ENCODE data around the gene CAPN5. TPM values are rescaled to one million over a fixed set of nuclear protein-coding genes. Genes with fewer than 3 reads are reported as not detected.

Gene CAPN5
- total and polyA plus RNA-seq, 2 of the 8 experiments (the other 6 are each of a cell fraction or from before 2014, with no cell fraction given), result 21.5 to 22.4 TPM

DNA sequence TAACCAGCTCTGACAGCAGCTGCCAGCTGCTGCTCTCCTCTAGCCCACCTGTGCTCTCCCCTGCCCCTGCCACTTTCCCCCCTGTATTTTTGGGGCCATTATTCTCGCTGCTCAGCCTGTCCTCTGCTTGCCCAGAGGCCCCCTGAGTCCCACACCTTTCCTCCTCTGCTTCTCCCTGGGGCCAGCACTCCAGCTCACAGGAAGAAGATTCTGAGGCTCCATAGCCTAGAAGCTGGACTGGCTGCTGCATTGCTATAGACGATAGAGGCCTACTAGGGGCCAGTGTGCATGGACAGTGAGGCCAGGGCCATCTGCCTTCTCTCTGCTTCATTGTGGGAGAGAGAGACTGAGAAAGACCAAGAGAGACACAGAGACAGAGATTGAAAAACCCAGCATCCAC is 36.5 kb downstream of the CAPN5 start:
- Histone ChIP-seq H2BK20ac (ENCODE audit: low read length) (no peak overlapping the region), H3K18ac (ENCODE audit: extremely low read depth, low read length) (no peak overlapping the region), H4K20me1 (replicated peaks in 1 of 2; ENCODE audit: control insufficient read depth in 1 of 2, insufficient read depth in 2 of 2, low read length in 2 of 2) (no peaks in the 10 kb centered on the region), H3K4ac (replicated peaks; ENCODE audit: insufficient read length, low read depth, low read length) (no peak overlapping the region), H3K9me3 (ENCODE audit: insufficient read depth in 2 of 2, low read depth in 1 of 2, low read length in 1 of 2) (no peaks in the 10 kb centered on the region), H2BK15ac (ENCODE audit: low read length) (no peak overlapping the region), H2AFZ (ENCODE audit: low read length) (no peak overlapping the region), H2BK12ac (ENCODE audit: low read depth, low read length) (no peak overlapping the region), H2BK5ac (ENCODE audit: low read depth, low read length) (no peak overlapping the region), H3K27ac (ENCODE audit: low read depth, low read length) (no peak overlapping the region), H3K79me1 (ENCODE audit: low read depth, low read length) (no peaks in the 10 kb centered on the region), H2AK5ac (ENCODE audit: low read depth, low read length) (no peak overlapping the region), H3K79me2 (ENCODE audit: control insufficient read depth in 1 of 2, insufficient read depth in 2 of 2, low read length in 2 of 2) (no peaks in the 10 kb centered on the region), H3K36me3 (ENCODE audit: control insufficient read depth in 2 of 4, insufficient read depth in 4 of 4, low read length in 3 of 4) (no peaks in the 10 kb centered on the region), H3K23ac (ENCODE audit: insufficient read length) (no peak overlapping the region), H4K5ac (ENCODE audit: insufficient read length, low read depth, low read length) (no peak overlapping the region), H3K23me2 (ENCODE audit: low read depth, low read length) (no peaks in the 10 kb centered on the region), H3K4me3 (ENCODE audit: extremely low read depth in 1 of 4, insufficient read depth in 2 of 4, low read depth in 3 of 4, low read length in 4 of 4) (no peak overlapping the region), H3K14ac (ENCODE audit: insufficient read length) (no peak overlapping the region), H3K9ac (replicated peaks in 1 of 4; ENCODE audit: extremely low read depth in 1 of 4, low read depth in 3 of 4, low read length in 3 of 4) (no peak overlapping the region), H3K4me2 (ENCODE audit: insufficient read depth in 1 of 2, low read depth in 2 of 2, low read length in 2 of 2) (no peak overlapping the region), H3K56ac (replicated peaks; ENCODE audit: insufficient read length, low read depth, low read length) (no peak overlapping the region), H4K91ac (replicated peaks; ENCODE audit: insufficient read length, low read length) (no peak overlapping the region), H4K8ac (ENCODE audit: extremely low read depth, insufficient read depth, low read length) (no peak overlapping the region), H3K4me1 (replicated peaks in 1 of 4; ENCODE audit: control insufficient read depth in 3 of 4, insufficient read depth in 4 of 4, low read length in 3 of 4) (no peaks in the 10 kb centered on the region), H2BK120ac (replicated peaks; ENCODE audit: low read depth, low read length) (no peak overlapping the region), H3K27me3 (replicated peaks in 1 of 4; ENCODE audit: control insufficient read depth in 3 of 4, extremely low read depth in 1 of 4, insufficient read depth in 3 of 4, low read length in 3 of 4) (no peaks in the 10 kb centered on the region)
- TF ChIP-seq RXRA (IDR thresholded peaks at IDR 0.05; ENCODE audit: insufficient read depth, low read depth, low read length), result no peak
- TF ChIP-seq NANOG (IDR thresholded peaks at IDR 0.05; ENCODE audit: insufficient read depth, low read depth, low read length, poor library complexity, severe bottlenecking), result no peak
- TF ChIP-seq YY1 (IDR thresholded peaks at IDR 0.05; ENCODE audit: low read depth, low read length), result no peak
- no peak for TF ChIP-seq HDAC2 (IDR thresholded peaks at IDR 0.05; ENCODE audit: borderline replicate concordance in 1 of 2, low read depth in 2 of 2, low read length in 2 of 2)
- no peak for TF ChIP-seq TCF12 (IDR thresholded peaks at IDR 0.05; ENCODE audit: low read depth, low read length)
- TF ChIP-seq, protein P1, sequence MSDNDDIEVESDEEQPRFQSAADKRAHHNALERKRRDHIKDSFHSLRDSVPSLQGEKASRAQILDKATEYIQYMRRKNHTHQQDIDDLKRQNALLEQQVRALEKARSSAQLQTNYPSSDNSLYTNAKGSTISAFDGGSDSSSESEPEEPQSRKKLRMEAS (IDR thresholded peaks at IDR 0.05), result no peak
- TF ChIP-seq POLR2AphosphoS5 (IDR thresholded peaks at IDR 0.05; ENCODE audit: low read depth, low read length), result no peak
- no peak for TF ChIP-seq SUZ12 (IDR thresholded peaks at IDR 0.05; ENCODE audit: low read length)
- no peak for TF ChIP-seq POU5F1 (IDR thresholded peaks at IDR 0.05; ENCODE audit: low read depth, low read length)
- TF ChIP-seq ZNF274 (IDR thresholded peaks at IDR 0.05; ENCODE audit: borderline replicate concordance, extremely low read depth, low read length), result no peak
- TF ChIP-seq KDM4A (IDR thresholded peaks at IDR 0.05; ENCODE audit: low read depth, low read length, severe bottlenecking), result no peak
- FAIRE-seq (no peak), DNase-seq (ENCODE audit: low read depth in 1 of 2, low spot score in 2 of 2) (no peak)
- ChIA-PET CTCF (ENCODE audit: partially characterized antibody) (interaction anchor here (0.6 to 19.1 kb wide), 9 partner anchors 11 to 305 kb away, joined by 3 to 297 read pairs (median 17); no protein-coding TSS in a partner anchor), POLR2A (ENCODE audit: partially characterized antibody) (no interaction called here)
- 79% methylated on average over 2 of the region's 2 CpGs; no CpG with 5 or more reads in 1 of the 2 experiments for WGBS, 2 experiments (ENCODE audit: extremely low coverage in 1 of 2, insufficient coverage in 1 of 2, insufficient read length in 1 of 2, insufficient replicate concordance in 2 of 2, low coverage in 1 of 2, low lambda C conversion rate in 2 of 2, missing lambda C conversion rate in 1 of 2)
